ENCODE results near the gene KLHL33. TPM values are rescaled to one million over a fixed set of nuclear protein-coding genes. Genes with fewer than 3 reads are reported as not detected.

KLHL33 gene
- total RNA-seq, 2 experiments from 2014 or later = 0.15 to 0.17 TPM

DNA sequence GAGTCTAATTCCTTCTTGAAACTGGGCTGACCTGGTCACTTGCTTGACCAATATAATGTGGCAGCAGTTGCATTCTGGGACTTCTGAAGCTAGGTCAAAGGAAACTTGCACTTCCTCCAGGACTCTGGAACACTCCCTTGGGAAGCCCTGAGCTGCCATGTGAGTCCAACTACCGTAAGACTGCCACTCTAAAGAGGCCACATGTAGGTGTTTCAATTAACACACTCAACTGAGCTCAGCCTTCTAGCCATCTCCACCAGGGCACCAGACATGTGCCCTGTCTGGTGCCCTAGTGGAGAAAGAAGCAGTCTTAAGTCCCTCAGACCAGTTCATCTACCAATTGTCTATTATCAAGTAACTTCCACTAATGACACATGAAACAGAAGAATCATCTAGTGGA, 16.5 kb downstream of the KLHL33 start:
- peaks cover 15% of the 10 kb centered on the region for H3K4me1 Mint-ChIP-seq

DNA sequence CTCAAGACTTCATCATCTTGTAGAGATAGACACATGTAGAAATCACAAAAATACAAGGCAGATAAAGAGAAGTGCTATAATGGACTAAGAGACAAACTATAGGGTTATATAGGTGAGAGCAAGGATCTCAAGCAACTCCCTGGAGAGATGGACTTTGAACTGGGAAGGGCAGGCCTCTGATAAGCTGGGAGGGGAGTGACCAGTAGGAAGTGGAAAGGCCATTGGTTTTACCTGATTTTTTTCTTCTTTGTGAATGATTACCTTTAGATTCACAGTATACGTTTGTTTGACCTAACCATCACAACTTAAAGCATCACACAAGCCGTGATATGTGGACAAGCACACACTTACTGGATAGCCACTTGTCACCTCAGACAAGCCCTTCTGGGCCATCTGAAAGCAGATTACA, 17.5 kb downstream of the KLHL33 start:
- Mint-ChIP-seq H3K4me3 (no peak overlapping the region), H3K36me3 (ENCODE audit: low read depth) (no peaks in the 10 kb centered on the region), H3K9me3 (no peaks in the 10 kb centered on the region), H3K27ac (no peak overlapping the region), H3K27me3 (no peaks in the 10 kb centered on the region), H3K4me1 (peaks cover 23% of the 10 kb centered on the region)
- ChIA-PET POLR2A (no interaction called here), CTCF (interaction anchor here (1.3 kb wide), 1 partner anchor 25 kb away, joined by 3 read pairs; no protein-coding TSS in a partner anchor)
- DNase-seq = no peak

More for the DNA sequence above, 16.5 kb downstream of the KLHL33 start:
- POLR2A ChIA-PET = no interaction called here
- Mint-ChIP-seq H3K9me3 (no peaks in the 10 kb centered on the region), H3K4me3 (no peak overlapping the region), H3K36me3 (ENCODE audit: low read depth) (no peaks in the 10 kb centered on the region), H3K27ac (no peak overlapping the region), H3K27me3 (no peaks in the 10 kb centered on the region)
- CTCF ChIA-PET = interaction anchor here (1.1 to 1.3 kb wide), 2 partner anchors 9 to 24 kb away, joined by 3 read pairs; no protein-coding TSS in a partner anchor
- DNase-seq = no peak

DNA sequence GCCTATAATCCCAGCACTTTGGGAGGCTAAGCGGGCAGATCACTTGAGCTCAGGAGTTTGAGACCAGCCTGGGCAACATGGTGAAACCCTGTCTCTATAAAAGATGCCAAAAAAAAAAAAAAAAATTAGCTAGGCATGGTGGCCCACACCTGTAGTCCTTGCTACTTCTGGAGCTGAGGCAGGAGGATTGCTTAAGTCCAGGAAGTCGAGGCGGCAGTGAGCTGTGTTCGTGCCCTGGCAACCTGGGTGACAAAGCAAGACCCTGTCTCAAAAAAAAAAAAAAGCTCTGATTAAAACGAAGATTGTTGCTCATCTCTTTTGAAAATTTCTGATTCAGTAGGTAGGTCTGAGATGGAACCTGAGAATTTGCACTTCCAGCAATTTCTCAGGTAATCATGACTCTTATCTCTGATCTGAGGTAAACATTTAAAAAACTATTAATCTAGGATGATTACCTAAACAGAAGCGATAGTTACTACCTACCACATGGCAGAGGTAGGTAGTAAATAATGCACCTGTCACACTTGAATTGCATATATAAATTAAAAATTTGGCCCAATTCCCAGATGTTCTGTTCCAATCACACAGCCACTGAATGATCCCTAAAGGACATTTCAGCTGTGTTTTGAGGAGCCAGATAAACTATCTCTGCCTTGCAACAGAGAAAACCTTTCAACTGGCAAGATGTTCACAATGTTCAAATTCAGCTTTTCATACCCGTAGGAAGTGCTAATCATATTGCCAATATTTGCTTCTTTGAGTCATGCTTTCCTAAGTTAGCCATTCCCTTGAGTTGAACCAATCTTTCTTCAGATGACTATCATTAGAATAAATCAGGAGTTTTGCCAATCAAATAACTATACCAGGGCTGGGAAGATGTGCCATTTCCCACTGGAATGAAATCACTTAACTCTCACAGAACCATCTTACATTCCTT, 18.4 kb downstream of the KLHL33 start:
- no peak overlapping the region for H3K4me3 Mint-ChIP-seq
- H3K27ac Mint-ChIP-seq = no peak overlapping the region
- ChIA-PET CTCF (interaction anchor here (0.5 to 1.3 kb wide), 5 partner anchors 11 to 893 kb away, joined by 3 to 4 read pairs (median 3); no protein-coding TSS in a partner anchor), POLR2A (interaction anchor here (0.6 kb wide), 4 partner anchors 16 to 187 kb away, joined by 3 to 5 read pairs (median 3); partner anchors contain the start of gene PARP2)
- peaks cover 23% of the 10 kb centered on the region for H3K4me1 Mint-ChIP-seq
- no peaks in the 10 kb centered on the region for H3K27me3 Mint-ChIP-seq
- no peaks in the 10 kb centered on the region for H3K9me3 Mint-ChIP-seq
- H3K36me3 Mint-ChIP-seq (ENCODE audit: low read depth) = no peaks in the 10 kb centered on the region
- DNase-seq = no peak

DNA sequence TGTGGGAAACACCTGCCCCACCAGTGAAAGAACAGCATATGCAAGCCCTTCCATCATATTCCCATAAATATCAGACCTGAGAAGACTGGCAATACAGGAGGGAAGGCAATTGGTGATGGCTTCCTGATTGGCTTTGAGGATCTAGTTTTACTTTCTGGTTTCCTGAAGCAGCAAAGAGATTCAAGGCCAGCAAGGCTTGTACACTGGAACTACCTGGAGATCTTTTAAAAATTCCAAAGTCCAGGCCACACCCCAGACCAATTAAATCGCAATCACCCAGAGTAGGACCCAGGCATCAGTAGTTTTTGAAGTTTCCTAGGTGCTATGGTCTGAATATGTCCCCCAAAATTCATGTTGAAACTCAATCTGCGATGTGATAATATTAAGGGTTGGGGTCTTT, 19.7 kb downstream of the KLHL33 start:
- Mint-ChIP-seq H3K9me3 (no peaks in the 10 kb centered on the region), H3K36me3 (ENCODE audit: low read depth) (no peaks in the 10 kb centered on the region), H3K27ac (no peak overlapping the region), H3K27me3 (no peaks in the 10 kb centered on the region), H3K4me1 (peaks cover 31% of the 10 kb centered on the region), H3K4me3 (no peak overlapping the region)
- ChIA-PET POLR2A (interaction anchor here (0.7 to 1.0 kb wide), 4 partner anchors 44 to 73 kb away, joined by 3 to 8 read pairs (median 6); partner anchors contain the start of gene PARP2), CTCF (interaction anchor here (0.6 to 2.2 kb wide), 18 partner anchors 8 to 197 kb away, joined by 3 to 10 read pairs (median 5); partner anchors contain the start of genes APEX1, KLHL33, OSGEP and PARP2)
- DNase-seq = no peak

DNA sequence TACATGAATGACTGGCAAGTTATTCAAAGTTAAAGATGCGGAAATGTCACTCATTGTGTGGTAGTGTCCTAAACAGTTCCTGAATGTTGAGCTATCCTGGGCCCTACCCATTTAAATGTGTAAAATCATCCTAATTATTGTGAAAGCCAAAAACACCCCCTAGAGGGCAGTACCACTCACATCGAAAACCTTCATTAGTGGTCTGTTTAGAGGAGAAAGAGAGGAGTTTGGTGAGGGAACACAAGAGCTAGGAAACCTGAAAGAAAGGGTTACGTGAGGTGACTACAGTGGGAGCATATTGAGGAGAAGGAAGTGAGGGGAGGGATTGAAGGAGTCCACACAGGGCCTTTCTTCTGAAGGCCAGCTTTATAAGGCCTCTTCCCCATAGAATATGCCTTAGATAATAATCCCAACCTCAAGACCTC, 20.2 kb downstream of the KLHL33 start:
- Mint-ChIP-seq H3K4me1 (peaks cover 36% of the 10 kb centered on the region), H3K27ac (peak overlapping the region; percentile 54), H3K4me3 (no peak overlapping the region), H3K9me3 (no peaks in the 10 kb centered on the region), H3K27me3 (no peaks in the 10 kb centered on the region), H3K36me3 (ENCODE audit: low read depth) (no peaks in the 10 kb centered on the region)
- DNase-seq = peak; percentile 60
- ChIA-PET CTCF (interaction anchor here (0.6 to 2.2 kb wide), 24 partner anchors 9 to 458 kb away, joined by 3 to 10 read pairs (median 4); partner anchors contain the start of genes APEX1, KLHL33, OSGEP and PARP2), POLR2A (interaction anchor here (0.7 to 1.0 kb wide), 4 partner anchors 44 to 72 kb away, joined by 3 to 8 read pairs (median 6); partner anchors contain the start of gene PARP2)

DNA sequence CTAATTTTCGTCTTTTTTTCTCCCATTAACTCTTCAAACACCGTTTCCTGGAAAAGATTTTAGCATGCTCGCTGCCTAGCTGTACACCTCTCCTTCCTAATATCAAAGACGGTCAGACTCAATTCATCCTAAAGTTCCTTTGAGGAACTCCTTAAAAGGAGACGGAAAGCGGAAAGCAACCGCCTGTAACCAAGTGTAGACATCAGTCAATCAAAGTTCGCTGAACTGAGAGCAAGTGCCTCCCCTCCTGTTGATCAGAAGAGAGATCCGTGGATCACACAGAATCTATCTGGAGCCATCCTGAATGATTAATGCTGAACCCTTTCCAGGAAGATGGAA, 22.3 kb downstream of the KLHL33 start:
- ChIA-PET CTCF (interaction anchor here (1.1 to 1.5 kb wide), 5 partner anchors 9 to 194 kb away, joined by 3 to 6 read pairs (median 3); no protein-coding TSS in a partner anchor), POLR2A (interaction anchor here (2.2 kb wide), 1 partner anchor 71 kb away, joined by 9 read pairs; the partner anchor contains the start of gene PARP2)
- peak overlapping the region; percentile 92 for H3K27ac Mint-ChIP-seq
- peaks cover 2% of the 10 kb centered on the region for H3K36me3 Mint-ChIP-seq (ENCODE audit: low read depth)
- peak overlapping the region; percentile 94 for H3K4me3 Mint-ChIP-seq
- DNase-seq = peak; percentile 57
- H3K4me1 Mint-ChIP-seq = peaks cover 44% of the 10 kb centered on the region
- no peaks in the 10 kb centered on the region for H3K9me3 Mint-ChIP-seq
- no peaks in the 10 kb centered on the region for H3K27me3 Mint-ChIP-seq

DNA sequence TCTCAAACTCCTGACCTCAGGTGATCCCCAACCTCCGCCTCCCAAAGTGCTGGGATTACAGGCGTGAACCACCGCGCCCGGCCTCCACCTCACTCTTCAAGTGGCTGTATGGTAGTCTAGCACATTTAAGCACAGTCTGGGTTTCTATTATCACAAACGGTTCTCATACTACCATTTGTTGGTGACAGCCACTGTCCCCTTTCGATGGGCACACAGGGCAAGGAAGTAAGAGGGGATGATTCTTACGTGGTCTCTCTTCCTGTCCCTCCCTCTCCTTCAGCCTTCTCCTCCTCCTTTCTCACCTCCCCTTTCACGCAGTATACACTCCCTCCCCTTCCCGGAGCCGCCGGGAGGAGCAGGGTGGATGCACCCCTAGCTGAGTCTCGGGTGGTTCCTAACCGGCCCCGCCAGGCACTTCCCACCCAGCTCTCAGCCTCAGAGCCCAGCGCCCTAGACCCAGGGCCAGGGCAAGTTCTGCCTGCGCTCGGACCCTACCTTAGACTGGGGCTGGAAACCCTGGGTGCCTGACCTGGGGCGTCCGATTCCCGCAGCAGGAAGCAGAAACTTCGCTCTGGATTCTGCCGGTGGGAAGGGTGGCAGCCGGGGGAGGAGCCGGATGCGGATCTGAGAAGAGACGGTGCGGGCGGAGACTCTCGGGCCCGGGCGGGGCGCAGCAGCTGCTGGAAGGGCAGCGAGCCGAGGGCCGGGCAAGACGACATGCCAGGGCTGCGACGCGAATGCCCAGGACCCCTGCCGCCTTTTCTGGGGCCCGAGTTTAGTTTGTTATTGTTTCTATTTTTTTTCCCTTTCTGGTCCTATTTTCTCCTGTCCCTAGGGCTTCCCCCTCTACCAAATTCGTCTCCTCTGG, 22.9 kb downstream of the KLHL33 start, which contains the start of gene TEP1:
TEP1 (minus strand) TSS at position 626 of the 868 bp plus-strand sequence. CDS start 5,062 bp downstream, outside the sequence.
- peak within 1 kb of the TSS; percentile 92 for H3K27ac Mint-ChIP-seq
- ChIA-PET CTCF (interaction anchor here (1.1 to 1.5 kb wide), 3 partner anchors 10 to 14 kb away, joined by 3 to 6 read pairs (median 3); no protein-coding TSS in a partner anchor), POLR2A (interaction anchor here (0.6 to 2.2 kb wide), 2 partner anchors 42 to 70 kb away, joined by 3 to 9 read pairs; partner anchors contain the start of genes APEX1, OSGEP and PARP2)
- H3K9me3 Mint-ChIP-seq = no peaks in the 10 kb centered on the region
- peak; percentile 78 for DNase-seq
- H3K4me3 Mint-ChIP-seq = peak within 1 kb of the TSS; percentile 94
- peaks cover 4% of the 10 kb centered on the region for H3K36me3 Mint-ChIP-seq (ENCODE audit: low read depth)
- no peaks in the 10 kb centered on the region for H3K27me3 Mint-ChIP-seq
- H3K4me1 Mint-ChIP-seq = peaks cover 47% of the 10 kb centered on the region

DNA sequence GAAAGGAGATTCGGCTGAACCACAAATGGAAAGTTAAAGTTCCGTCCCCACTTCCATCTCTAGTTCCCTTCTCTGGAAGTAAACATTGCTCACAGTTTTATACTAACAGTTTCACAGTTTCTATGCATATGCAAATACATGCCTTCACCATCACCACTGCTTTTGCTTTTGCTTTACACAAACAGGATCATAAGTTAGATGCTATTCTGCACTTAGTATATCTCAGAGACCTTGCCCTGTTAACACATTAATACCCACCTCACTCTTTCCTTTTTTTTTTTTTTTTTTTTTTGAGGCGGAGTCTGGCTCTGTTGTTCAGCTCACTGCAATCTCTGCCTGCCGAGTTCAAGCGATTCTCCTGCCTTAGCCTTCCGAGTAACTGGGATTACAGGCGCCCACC, 23.6 kb downstream of the KLHL33 start:
- H3K27me3 Mint-ChIP-seq = no peaks in the 10 kb centered on the region
- peaks cover 11% of the 10 kb centered on the region for H3K36me3 Mint-ChIP-seq (ENCODE audit: low read depth)
- peak; percentile 16 for DNase-seq
- H3K4me1 Mint-ChIP-seq = peaks cover 45% of the 10 kb centered on the region
- CTCF ChIA-PET = interaction anchor here (1.4 to 1.5 kb wide), 2 partner anchors 10 to 15 kb away, joined by 3 to 6 read pairs; no protein-coding TSS in a partner anchor
- POLR2A ChIA-PET = interaction anchor here (2.2 kb wide), 1 partner anchor 69 kb away, joined by 9 read pairs; the partner anchor contains the start of gene PARP2
- H3K4me3 Mint-ChIP-seq = peak overlapping the region; percentile 94
- peak overlapping the region; percentile 92 for H3K27ac Mint-ChIP-seq
- no peaks in the 10 kb centered on the region for H3K9me3 Mint-ChIP-seq

DNA sequence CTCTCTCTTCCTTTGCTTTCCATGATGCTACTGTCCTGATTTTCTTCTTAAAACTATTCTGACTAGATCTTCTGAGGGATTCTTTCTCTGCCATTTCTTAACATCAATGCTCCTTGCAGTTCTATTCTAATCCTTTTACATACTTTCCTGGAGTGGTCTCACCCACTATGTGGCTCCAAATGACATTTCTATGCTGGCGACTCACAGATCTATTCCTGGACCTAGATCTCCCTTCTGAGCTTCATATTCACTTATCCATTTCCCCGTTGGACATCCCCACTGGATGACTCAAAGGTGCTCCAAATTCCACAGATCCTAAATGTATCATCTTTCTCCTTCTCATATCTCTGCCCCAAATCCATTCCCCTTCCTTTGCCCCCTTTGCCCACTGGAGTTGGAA, 26.7 kb downstream of the KLHL33 start:
- CTCF ChIA-PET = interaction anchor here (0.6 to 1.2 kb wide), 3 partner anchors 8 to 68 kb away, joined by 3 to 4 read pairs (median 3); no protein-coding TSS in a partner anchor
- no peak for DNase-seq
- Mint-ChIP-seq H3K4me3 (no peak overlapping the region), H3K36me3 (ENCODE audit: low read depth) (peaks cover 35% of the 10 kb centered on the region), H3K27ac (no peak overlapping the region), H3K27me3 (no peaks in the 10 kb centered on the region), H3K9me3 (no peaks in the 10 kb centered on the region), H3K4me1 (peaks cover 45% of the 10 kb centered on the region)
- POLR2A ChIA-PET = no interaction called here

DNA sequence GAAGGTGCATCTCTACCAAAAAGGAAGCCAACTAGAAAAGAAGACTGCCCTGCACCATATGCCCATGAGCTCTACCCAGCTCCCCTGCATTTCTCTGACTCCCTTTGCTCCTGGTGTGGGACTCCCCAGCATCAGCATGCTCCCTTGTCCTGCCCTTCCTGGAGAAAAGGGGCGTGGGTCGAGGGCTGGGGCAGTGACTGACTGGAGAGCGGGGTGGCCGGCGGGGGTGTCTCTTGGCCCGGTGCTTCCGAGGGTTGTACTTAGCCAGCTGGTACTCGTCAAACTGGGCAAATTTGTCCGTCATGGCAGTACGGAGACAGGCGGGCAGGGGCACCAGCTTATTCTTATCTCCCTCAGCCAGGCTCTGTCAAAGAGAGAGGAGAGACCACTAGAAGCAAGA, 32.4 kb downstream of the KLHL33 start:
- POLR2A ChIA-PET = no interaction called here
- Mint-ChIP-seq H3K27ac (no peak overlapping the region), H3K4me1 (peaks cover 34% of the 10 kb centered on the region), H3K4me3 (no peak overlapping the region), H3K9me3 (no peaks in the 10 kb centered on the region), H3K36me3 (ENCODE audit: low read depth) (peaks cover 67% of the 10 kb centered on the region), H3K27me3 (no peaks in the 10 kb centered on the region)
- DNase-seq = no peak
- CTCF ChIA-PET = interaction anchor here (0.8 to 1.0 kb wide), 3 partner anchors 12 to 31 kb away, joined by 3 to 4 read pairs (median 3); no protein-coding TSS in a partner anchor

DNA sequence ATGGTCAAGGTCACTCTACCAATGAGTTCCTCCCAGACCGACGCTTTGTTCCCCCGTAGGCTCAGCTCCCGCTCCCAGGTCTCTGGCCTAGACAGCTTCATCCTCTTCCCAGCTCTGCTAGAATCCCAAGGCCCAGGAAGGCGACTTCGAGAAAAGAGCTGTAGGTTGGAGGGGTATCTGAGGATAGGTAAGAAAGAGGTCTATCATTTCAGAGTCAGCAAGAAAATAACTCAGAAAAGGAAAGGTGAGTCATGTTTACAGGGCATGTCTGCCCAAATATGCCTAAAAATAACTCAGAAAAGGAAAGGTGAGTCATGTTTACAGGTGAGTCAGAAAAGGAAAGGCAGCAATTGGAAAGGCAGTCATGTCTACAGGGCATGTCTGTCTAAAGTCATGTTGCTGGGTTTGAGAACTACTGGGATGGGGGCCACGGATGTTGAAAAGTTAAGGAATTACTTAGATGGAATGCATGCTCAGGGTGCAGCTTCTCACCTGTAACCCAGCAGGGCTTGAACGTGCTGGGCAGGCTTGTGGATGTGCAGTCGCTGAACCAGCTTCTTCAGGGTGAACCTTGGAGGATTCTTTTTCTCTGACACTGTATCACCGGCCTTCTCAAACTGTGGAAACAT, 34.9 kb downstream of the KLHL33 start:
- DNase-seq = no peak
- ChIA-PET POLR2A (no interaction called here), CTCF (interaction anchor here (1.3 to 2.2 kb wide), 3 partner anchors 9 to 17 kb away, joined by 4 to 7 read pairs (median 6); no protein-coding TSS in a partner anchor)
- H3K27ac Mint-ChIP-seq = peak overlapping the region; percentile 7
- no peaks in the 10 kb centered on the region for H3K27me3 Mint-ChIP-seq
- H3K9me3 Mint-ChIP-seq = no peaks in the 10 kb centered on the region
- peaks cover 55% of the 10 kb centered on the region for H3K36me3 Mint-ChIP-seq (ENCODE audit: low read depth)
- H3K4me3 Mint-ChIP-seq = no peak overlapping the region
- H3K4me1 Mint-ChIP-seq = peaks cover 22% of the 10 kb centered on the region

Measured in activated CD4-positive, alpha-beta T cell treated with anti-CD3 and anti-CD28 coated beads, Interleukin-2, amount 10 ng/mL, durations not matched to agents 7 days and 5 days (primary cell).